Hematopoietic multipotent progenitor cell treated with erythropoietin and hydrocortisone succinate and interleukin-3 and kit ligand, for 6 days (in vitro differentiated cells): ENCODE results near the gene FUNDC1.
"Not testable (repeated sequence)": the region's sequence is repeated elsewhere in the genome, so short reads cannot be mapped to it uniquely, and the experiment has no call there.

ENCODE experiments used
- DNase-seq: peaks from one replicate; pipeline ENCODE4 v3.0.0-alpha.2; 2015

The FUNDC1 gene, protein sequence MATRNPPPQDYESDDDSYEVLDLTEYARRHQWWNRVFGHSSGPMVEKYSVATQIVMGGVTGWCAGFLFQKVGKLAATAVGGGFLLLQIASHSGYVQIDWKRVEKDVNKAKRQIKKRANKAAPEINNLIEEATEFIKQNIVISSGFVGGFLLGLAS

DNA sequence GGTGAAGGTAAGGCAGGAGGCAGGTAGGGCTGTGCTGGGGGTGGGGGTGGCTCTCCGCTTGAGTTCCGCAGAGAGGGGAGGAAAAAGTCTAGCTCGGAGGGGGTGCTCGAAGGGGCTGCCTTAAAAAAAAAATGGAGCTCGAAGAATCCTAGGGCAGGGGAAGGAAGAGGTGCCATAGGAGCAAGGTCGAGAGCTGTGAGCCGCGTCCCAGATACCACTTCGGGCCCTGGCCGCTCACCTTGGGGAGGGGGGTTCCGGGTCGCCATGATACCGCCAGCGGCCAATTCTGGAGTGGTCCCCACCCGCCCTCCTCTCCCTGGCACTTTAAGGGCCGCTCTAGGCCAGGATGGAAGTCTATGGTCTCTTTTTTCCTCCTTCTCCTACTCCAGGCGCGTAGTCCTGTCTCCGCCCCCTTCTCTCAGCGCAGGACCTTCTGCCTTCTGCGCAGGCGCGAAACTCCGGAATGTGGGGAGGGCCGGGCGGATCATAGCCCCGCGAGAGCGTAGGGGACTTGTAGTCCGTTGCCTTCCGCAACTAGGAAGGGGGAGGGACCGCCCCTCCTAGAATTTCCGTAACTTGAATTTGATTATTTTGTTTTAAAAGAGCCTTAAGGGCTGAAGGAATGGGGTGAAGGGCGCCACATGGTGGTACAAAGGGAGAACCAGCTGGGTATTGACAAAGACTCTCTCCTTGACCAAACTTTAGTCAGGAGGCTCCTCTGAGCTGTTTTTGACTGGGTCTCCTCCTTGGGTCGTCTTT lies at the start of gene FUNDC1:
Gene FUNDC1, minus strand, starts transcription at position 293 of the 759 bp plus-strand sequence. Its CDS starts 27 bp downstream, at position 266.
- DNase-seq: peak; percentile 95

DNA sequence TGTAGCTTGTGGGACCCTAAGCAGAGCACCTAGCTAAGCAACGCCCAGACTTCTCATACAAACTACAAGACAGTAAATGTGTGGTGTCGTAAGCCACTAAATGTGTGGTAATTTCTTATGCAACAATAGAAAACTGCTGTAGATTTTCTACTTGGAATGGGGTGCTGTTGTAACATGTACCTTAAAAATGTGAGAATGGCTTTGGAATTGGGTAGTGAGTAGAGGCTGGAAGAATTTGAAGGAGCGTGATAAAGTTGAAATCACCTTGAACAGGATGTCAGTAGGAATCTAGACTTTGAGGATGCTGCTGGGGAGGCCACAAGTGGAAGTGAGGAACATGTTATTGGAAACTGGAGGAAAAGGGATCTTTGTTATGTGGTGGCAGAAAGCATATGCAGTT lies 43.2 kb upstream of the FUNDC1 start:
- DNase-seq: peak; percentile 7

DNA sequence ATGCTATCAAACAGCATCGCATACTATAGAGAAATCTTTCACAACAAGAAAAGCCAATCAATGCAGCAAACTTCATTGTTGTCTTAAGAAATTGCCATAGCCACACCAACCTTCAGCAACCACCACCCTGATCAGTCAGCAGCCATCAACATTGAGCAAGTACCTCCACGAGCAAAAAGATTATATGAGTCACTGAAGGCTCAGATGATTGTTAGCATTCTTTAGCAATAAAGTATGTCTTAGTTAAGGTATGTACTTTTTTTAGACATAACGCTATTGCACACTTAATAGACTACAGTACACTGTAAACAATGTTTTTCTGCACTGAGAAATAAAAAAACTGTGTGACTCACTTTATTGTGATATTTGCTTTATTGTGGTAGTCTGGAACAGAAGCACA lies 37.8 kb upstream of the FUNDC1 start:
- no peak for DNase-seq

DNA sequence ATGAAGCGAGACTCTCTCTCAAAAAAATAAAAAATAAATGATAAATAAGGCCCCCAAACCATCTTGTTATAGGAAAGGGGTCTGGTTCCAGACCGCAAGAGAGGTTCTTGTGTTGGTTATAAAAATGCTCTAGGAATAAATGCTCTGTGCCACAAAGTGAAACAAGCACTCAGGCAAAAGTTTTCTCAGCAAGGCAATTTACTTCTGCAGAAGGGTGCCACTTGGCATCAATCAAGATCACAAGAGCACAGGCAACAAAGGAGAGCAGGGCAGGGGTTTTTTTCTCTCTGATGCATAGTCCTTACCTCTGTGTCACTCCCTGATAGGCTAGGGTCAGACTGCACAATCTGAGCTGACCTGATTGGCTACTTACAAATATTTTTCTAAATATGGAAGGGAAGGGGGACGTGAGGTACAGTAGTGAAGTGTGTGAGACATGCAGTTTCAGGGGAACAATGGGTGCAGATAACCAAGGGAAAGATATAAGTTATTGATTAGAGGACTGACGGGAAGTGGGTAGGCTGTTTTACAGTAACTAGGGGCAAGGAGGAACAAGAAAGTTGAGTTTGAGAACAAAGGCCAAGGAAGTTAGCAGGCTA lies 29.8 kb upstream of the FUNDC1 start:
- no peak for DNase-seq

DNA sequence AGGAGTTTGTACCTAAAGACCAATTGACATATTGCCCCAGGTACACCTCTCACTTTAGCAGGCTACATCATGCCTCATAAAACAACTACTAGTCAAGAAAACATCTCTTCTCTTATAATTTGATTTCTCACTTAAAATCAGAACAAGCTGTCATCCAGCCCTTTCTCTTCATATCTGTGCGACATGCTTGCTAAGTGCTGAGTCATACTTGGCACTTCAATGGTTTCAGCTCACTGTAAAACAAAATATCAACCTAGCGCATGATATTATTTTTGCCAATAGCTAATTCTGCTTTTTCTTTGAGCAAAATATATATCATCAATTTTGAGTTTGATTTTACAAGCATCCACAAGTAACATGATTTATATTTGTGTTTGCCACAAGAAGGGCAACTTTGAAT lies 27.9 kb upstream of the FUNDC1 start:
- DNase-seq: peak; percentile 8

DNA sequence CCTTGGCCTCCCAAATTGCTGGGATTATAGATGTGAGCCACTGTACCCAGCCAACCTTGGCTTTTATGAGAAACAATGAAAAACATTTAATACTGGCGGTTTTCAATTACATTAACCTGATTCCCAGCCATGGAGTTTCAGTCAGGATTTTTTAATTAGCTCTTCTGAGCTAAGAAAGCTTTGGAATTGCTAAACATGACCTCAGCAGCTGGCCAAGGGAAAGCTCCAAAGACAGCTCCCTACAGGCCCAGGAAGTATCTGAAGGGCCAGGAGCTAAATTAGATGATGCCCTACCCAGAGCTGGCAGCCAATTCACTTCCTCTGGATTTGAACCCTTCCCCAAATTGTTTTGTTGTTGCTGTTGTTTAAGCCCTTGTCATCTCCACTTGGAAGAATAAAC lies 26.5 kb upstream of the FUNDC1 start:
- DNase-seq: no peak

DNA sequence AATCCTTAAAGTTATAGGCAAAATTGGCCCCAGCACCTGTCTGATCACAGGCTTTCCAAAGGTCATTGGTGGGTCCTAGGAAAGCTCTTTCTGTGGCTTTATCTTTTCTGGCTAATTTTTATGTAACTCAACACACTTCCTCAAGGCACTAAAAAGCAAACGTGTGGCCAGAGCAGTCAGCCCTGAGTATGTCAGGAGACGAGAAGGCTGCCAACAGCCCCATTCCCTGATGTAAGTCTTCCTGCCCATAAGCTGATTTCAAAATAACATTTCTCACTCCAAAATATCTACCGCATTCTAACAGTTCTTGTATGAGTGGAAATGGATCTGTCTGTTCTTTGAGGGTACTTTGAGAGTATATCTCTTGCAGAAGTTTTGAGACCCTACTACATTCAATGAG lies 25.5 kb upstream of the FUNDC1 start:
- DNase-seq: no peak

DNA sequence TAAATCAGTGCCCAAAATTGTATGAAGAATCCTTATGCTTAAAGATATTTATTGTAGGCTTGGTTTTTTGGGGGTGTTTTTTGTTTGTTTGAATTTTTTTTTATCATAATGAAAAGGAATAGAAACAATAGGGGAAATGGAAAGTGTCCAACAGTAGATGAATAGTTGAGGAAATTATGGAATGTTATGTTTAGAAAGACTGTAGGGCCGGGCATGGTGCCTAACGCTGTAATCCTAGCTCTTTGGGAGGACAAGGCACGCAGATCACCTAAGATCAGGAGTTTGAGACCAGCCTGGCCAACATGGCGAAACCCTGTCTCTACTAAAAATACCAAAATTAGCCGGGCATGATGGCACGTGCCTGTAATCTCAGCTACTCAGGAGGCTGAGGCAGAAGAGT lies 19.2 kb upstream of the FUNDC1 start:
- DNase-seq: not testable (repeated sequence)

DNA sequence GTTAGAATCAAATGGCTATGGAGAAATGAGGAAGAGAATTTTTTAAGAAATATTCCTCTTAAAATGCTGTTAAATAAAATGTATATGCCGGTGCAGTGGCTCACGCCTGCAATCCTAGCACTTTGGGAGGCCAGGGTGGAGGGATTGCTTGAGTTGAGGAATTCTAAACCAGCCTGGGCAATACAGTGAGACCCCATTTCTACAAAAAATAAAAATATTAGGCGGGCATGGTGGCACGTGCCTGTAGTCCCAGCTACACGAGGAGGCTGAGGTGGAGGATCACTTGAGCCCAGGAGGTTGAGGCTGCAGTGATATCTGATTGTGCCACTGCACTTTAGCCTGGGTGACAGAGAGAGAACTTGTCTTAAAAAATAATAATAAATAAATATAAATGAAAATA lies 7.9 kb upstream of the FUNDC1 start:
- DNase-seq: no peak

DNA sequence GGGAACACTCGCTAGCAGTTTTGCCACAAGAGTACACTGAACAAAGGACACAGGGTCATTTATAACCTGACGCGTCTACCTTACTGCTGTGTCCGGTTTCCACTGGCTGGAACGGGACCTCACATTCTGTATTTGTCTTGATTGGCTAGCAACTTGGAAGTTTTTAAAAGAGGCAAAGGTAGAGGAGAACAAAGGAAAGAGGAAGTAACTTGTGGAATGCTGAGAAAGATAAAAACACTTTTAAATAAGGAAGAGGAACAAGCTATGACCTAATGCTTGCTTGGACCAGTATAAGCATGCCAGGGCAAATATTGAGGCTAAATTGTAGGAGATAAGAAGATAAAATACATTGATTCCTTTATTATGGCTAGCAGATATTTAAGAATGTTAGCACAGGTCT lies 2.8 kb upstream of the FUNDC1 start:
- not testable (repeated sequence) for DNase-seq

DNA sequence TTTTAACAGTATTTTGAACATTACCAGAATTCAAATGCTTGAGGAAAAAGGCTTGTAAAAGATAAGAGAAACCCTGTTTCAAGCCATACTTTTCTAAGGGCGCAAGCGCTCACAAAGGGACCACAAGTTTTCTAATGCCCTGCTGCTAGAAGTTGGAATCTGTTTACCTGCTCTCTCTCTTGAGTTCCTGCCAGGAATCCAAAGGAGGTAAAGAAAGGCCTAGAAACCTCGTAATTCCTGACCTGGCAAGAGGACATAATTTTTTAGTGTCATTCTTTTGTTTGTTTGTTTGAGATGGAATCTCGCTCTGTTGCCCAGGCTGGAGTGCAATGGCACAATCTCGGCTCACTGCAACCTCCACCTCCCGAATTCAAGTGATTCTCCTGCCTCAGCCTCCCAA lies 1.4 kb upstream of the FUNDC1 start:
- no peak for DNase-seq

DNA sequence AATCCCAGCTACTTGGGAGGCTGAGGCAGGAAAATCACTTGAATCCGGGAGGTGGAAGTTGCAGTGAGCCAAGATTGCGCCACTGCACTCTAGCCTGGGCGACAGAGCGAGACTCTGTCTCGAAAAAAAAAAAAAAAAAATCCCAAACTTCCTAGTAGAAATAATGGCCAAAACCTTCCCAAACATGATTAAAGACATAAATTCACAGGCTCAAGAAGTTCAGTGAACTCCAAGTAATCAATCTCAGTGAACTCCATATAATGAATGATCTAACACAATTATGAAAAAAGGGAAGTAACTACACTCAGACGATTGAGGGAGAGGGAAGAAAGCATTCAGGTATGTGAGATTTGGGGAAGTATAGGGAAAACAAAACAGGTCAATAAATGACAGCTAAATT lies 6.5 kb downstream of the FUNDC1 start:
- no peak for DNase-seq

DNA sequence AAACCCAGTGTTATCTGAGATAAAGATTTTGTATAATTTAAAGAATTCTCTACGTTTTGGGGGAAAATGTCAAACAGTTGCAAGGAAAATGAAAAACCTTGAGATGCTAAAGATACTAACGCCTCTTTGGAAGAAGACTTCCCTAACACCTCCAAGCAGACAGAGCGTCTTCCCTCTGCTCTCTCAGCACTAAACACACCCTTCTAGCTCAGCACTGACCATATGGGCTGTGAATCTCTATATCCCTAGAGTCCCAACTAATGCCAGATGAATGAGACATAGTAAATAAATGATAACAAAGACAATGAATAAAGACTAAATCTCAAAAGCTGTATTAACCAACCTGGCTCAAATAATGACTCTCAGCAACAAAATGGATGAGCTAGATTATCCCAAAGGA lies 13.3 kb downstream of the FUNDC1 start:
- DNase-seq: no peak

DNA sequence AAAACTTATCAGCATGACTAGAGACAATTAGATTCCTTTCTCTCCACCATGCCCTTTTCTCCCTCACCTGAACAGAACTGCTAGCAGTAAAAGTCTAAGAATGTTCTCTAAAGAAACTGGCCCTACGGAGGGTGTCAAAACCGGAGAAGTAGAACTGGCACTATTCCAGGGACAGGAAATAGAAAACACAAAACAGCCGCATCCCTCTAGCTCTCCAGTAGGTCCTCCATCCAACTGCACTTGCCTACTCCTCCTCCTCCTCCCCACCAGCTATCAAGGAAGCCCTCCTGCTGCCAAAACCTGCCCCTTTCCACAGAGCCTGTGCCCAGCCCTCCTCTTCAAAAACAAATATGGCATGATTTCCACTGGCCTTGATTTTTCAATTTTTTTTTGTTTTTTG lies 28.4 kb downstream of the FUNDC1 start:
- no peak for DNase-seq

DNA sequence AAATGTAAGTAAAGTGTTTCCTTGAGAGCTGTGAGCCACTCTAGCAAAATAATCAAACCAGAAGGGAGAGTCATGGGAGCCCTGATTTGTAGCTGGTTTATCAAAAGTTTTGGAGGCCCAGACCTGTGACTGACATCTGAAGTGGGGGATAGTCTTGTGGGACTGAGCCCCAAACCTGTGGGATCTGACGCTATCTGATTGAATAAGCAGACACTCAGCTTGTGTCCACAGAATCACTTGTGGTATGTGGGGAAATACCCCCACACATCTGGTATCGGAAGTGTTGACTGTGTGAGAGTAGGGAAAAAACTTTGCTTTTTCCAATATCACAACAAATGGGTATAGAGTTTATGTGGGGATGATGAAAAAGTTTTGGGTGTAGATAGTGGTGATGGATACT lies 35.4 kb downstream of the FUNDC1 start:
- no peak for DNase-seq

DNA sequence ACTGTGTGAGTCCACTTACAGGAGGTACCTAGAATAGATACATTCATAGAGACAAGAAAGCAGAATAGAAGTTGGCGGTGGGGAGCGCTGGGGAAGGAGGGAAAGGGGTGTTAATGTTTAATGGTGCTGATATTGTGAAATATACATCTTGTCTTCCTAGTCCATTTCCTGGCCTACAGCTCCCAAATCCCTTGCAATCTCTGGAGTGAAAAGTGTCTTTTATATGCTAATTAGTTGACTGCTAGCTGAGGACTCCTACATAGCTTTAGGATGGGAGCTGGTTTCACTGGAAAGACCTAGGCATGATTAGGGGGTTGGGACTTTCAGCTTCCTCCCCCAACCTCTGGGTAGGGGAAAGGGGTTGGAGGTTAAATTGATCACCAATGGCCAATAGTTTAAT lies 36.0 kb downstream of the FUNDC1 start:
- DNase-seq: no peak

DNA sequence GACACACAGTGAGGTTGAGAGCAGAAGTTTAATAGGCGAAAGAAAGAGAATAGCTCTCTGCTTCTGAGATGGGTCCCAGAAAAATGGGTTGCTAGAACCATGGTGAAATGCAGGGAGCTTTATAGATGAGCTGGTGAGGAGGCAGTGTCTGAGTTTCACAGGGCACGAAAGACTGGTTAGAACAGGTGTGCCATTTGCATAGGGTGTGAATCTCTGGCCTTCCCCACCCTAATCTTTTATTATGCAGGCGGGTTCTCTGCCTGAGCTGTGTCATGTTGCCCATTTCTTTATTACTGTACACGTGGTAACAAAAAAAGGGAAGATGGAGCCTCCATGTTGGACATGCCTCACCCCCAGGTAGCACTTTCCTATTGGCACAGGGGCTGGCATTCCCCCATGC lies 39.1 kb downstream of the FUNDC1 start:
- DNase-seq: no peak

DNA sequence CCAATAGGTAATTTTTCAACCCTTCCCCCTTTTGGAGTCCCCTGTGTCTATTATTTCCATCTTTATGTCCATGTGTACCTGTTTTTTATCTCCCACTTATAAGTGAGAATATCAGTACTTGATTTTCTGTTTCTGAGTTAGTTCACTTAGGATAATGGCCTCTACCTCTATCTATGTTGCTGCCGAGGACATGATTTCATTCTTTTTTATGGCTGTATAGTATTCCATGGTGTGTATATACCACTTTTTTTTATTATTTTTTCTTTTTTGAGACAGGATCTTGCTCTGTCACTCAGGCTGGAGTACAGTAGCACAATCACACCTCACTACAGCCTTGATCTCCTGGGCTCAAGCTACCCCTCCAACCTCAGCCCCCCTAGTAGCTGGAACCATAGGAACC lies 47.6 kb downstream of the FUNDC1 start:
- DNase-seq: no peak

DNA sequence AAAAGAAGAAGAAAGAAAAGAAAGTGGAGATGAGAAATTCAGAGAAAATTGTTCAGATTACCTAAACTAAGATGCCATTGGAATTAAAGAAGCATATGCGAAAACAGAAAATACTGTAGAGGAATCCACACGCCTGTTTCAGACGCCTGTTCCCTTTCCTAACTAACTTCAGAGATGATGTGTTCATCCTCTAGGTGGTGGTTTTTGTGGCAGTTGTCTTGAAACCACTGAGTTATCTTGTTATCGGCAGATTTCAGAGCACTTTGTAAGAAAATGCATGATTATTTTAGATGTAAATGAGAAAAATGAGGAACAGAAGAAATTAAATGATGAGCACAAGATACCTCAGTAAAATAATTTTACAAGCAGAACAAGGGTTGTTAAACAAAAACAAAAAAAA lies 48.3 kb downstream of the FUNDC1 start:
- peak; percentile 73 for DNase-seq

DNA sequence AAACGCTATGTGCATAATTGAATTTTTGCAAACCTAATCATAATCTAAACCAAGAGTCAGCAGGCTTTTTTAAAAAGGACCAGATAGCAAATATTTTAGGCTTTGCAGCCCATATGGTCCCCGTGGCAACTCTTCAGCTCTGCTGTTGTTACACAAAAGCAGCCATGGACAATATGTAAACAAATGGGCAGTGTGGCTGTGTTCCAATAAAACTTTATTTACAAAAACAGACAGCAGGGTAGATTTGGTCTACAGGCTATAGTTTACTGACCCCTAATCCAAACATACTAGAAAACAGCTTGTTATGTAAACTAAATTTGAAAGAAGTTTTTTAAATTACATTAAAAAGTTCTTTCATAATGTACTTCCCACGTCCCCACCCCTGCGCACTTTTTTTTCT lies 53.1 kb downstream of the FUNDC1 start:
- DNase-seq: no peak

DNA sequence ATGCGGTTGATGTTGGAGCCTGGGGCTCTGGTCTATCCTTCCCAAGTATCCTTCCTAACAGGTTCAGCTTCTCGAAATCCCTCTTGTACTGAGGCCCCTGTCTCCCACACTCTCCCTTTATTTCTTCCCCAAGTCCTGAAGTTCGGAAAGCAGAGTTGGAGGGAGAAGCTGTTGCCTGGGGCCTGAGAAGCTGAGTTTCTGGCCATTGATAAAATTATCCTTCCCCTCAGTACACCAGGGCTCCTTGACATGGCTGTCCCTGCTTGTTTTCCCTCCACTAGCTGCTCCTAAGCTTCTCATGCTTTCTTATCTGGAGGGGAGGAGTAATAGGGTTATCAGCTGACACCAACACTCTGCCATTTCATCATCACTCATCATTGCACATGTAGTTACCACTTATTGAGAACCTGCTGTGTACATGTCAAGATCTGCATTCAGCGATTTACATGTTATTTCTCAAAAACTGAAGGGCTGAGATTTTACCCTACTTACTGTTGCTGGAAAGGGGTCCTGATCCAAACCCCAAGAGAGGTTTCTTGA lies 58.0 kb downstream of the FUNDC1 start:
- peak; percentile 67 for DNase-seq

DNA sequence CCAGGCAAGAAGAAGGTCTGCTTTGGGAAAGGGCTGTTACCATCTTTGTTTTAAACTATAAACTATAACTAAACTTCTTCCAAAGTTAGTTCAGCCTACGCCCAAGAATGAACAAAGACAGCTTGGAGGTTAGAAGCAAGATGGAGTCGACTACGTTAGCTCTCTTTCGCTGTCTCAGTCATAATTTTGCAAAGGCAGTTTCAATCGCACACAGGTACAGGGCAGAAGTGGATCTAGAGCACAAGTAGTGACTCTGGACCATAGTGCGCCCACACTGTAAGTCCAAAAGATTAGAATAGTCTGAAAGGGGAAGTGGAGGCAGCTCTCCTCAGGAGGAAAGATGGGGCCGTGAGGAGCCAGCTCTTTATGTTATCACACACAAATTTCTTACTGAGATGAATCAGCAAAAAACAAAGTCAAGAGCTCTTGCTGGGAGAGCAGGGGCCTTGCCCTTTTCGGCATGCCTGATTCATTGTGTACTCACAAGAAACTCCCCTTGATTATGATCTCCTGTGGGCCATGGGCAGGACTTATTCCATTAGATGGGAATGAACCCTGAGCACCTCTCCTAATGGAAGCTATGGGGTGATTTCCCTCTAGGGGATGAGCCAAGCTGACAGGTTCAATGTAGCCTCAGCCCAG lies 58.6 kb downstream of the FUNDC1 start:
- DNase-seq: peak; percentile 60

DNA sequence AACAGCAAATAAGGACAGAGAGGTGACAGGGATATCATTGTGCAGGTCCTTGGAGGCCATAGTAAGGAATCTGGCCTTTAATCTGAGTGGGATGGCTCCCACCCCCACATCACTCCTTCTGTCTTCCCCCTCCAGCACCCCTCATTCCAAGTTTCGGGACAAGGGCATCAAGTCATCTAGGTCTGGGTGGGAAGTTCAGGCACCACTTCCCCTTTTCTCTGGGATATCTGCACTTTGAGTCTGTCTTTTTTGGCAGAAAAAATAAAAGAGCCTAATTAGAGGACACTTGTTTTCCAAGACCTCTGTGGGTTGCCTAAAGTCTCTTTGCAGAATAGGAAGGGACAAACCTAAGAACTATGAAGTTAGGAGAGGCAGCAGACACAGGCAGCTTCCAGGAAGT lies 60.1 kb downstream of the FUNDC1 start:
- DNase-seq: no peak

DNA sequence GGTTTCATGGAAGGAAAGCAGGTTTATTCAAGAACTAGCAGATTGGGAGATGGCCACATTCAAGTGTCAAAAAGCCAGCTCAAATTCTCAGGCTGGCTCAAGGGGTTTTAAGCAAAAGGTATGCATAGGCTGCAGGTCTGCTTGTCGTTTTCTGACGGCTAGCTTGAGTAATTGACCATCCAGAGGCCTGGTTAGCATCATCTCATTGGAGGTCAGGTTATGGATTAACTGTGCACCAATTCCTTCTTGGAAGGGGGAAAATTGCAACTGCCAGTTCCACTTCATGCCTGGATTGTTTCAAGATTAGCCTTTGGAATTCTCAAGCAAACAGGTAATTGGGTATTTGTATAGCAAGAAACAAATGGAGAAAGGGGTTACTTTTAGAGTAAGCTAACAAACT lies 62.1 kb downstream of the FUNDC1 start:
- no peak for DNase-seq
